Nephron (organoid): Measurements from ENCODE around the gene LPP.

Source experiments
- H3K27ac Mint-ChIP-seq, 3 experiments: 2 replicates each; pipeline ENCODE4 v1.8.0; 2020; ENCODE audit warnings: mixed read lengths in 3 of 3, mild to moderate bottlenecking in 2 of 3, moderate library complexity in 1 of 3
- H3K27me3 Mint-ChIP-seq: 2 replicates; pipeline ENCODE4 v1.8.0; 2021; ENCODE audit warnings: low read depth, mild to moderate bottlenecking, moderate library complexity, mixed read lengths
- H3K36me3 Mint-ChIP-seq: 2 replicates; pipeline ENCODE4 v1.8.0; 2020; ENCODE audit warnings: low read depth, mixed read lengths
- H3K4me1 Mint-ChIP-seq: 2 replicates; pipeline ENCODE4 v1.8.0; 2020; ENCODE audit warnings: mixed read lengths
- H3K4me3 Mint-ChIP-seq, 3 experiments: 2 replicates each; pipeline ENCODE4 v1.8.0; 2020; ENCODE audit warnings: mild to moderate bottlenecking in 3 of 3, mixed read lengths in 3 of 3, moderate library complexity in 2 of 3
- H3K9me3 Mint-ChIP-seq: 2 replicates; pipeline ENCODE4 v1.8.0; 2020; ENCODE audit warnings: mixed read lengths
- CTCF ChIP-seq, 3 experiments: fragments of 200-600 bp; sonication (generic); IDR thresholded peaks; one replicate each; pipeline ENCODE4 v1.5.0; 2021; ENCODE audit warnings: antibody characterized with exemption in 3 of 3; ENCODE audit not compliant: unreplicated experiment in 3 of 3

Gene LPP

GRCh38 chr3:188791311-188791710, 637.4 kb downstream of the LPP start:
- Mint-ChIP-seq H3K27ac (no peak overlapping the region), H3K27me3 (no peaks in the 10 kb centered on the region), H3K4me1 (peaks cover 22% of the 10 kb centered on the region), H3K9me3 (no peaks in the 10 kb centered on the region), H3K36me3 (peaks cover 4% of the 10 kb centered on the region), H3K4me3 (no peak overlapping the region)
- no peak for TF ChIP-seq CTCF (IDR thresholded peaks at IDR 0.05; ENCODE audit: unreplicated experiment in 3 of 3)

- Mint-ChIP-seq H3K27ac (peak overlapping the region; percentile 5 to 73 (median 26)), H3K4me3 (no peak overlapping the region), H3K4me1 (peaks cover 36% of the 10 kb centered on the region), H3K27me3 (no peaks in the 10 kb centered on the region), H3K9me3 (no peaks in the 10 kb centered on the region), H3K36me3 (peaks cover 4% of the 10 kb centered on the region)
- TF ChIP-seq CTCF (IDR thresholded peaks at IDR 0.05; ENCODE audit: unreplicated experiment in 3 of 3): peak; percentile 28 to 41 (median 38)
Observed at GRCh38 chr3:188792793-188793192, 638.8 kb downstream of the LPP start.

GRCh38 chr3:188796122-188796631, 642.2 kb downstream of the LPP start:
- no peak for TF ChIP-seq CTCF (IDR thresholded peaks at IDR 0.05; ENCODE audit: unreplicated experiment in 3 of 3)
- peaks cover 4% of the 10 kb centered on the region for H3K36me3 Mint-ChIP-seq
- H3K27me3 Mint-ChIP-seq: no peaks in the 10 kb centered on the region
- H3K9me3 Mint-ChIP-seq: no peaks in the 10 kb centered on the region
- peaks cover 53% of the 10 kb centered on the region for H3K4me1 Mint-ChIP-seq
- no peak overlapping the region for H3K4me3 Mint-ChIP-seq
- peak overlapping the region; percentile 59 to 91 (median 89) for H3K27ac Mint-ChIP-seq

GRCh38 chr3:188797045-188797444, 643.1 kb downstream of the LPP start:
- peak overlapping the region; percentile 59 to 91 (median 89) for H3K27ac Mint-ChIP-seq
- peaks cover 4% of the 10 kb centered on the region for H3K36me3 Mint-ChIP-seq
- H3K4me3 Mint-ChIP-seq: no peak overlapping the region
- TF ChIP-seq CTCF (IDR thresholded peaks at IDR 0.05; ENCODE audit: unreplicated experiment in 3 of 3): no peak
- H3K4me1 Mint-ChIP-seq: peaks cover 51% of the 10 kb centered on the region
- no peaks in the 10 kb centered on the region for H3K27me3 Mint-ChIP-seq
- H3K9me3 Mint-ChIP-seq: no peaks in the 10 kb centered on the region

GRCh38 chr3:188798556-188799145, 644.7 kb downstream of the LPP start:
- Mint-ChIP-seq H3K4me3 (peak overlapping the region in 1 of 3 experiments; percentile 18), H3K27me3 (no peaks in the 10 kb centered on the region), H3K27ac (peak overlapping the region; percentile 63 to 87 (median 72)), H3K9me3 (no peaks in the 10 kb centered on the region), H3K4me1 (peaks cover 39% of the 10 kb centered on the region), H3K36me3 (no peaks in the 10 kb centered on the region)
- no peak for TF ChIP-seq CTCF (IDR thresholded peaks at IDR 0.05; ENCODE audit: unreplicated experiment in 3 of 3)

GRCh38 chr3:188801393-188801792, 647.4 kb downstream of the LPP start:
- no peak overlapping the region for H3K27ac Mint-ChIP-seq

More at GRCh38 chr3:188801393-188801792, 647.4 kb downstream of the LPP start:
- H3K27me3 Mint-ChIP-seq: no peaks in the 10 kb centered on the region
- no peak for TF ChIP-seq CTCF (IDR thresholded peaks at IDR 0.05; ENCODE audit: unreplicated experiment in 3 of 3)
- no peak overlapping the region for H3K4me3 Mint-ChIP-seq
- peaks cover 11% of the 10 kb centered on the region for H3K9me3 Mint-ChIP-seq
- H3K36me3 Mint-ChIP-seq: peaks cover 4% of the 10 kb centered on the region
- H3K4me1 Mint-ChIP-seq: peaks cover 31% of the 10 kb centered on the region
